Femur (tissue), 1 donor: Measurements from ENCODE around the gene SEPTIN10.

Experiments
- DNase-seq: peaks from one replicate; pipeline ENCODE4 v3.0.0-alpha.2; 2017

SEPTIN10 gene

DNA sequence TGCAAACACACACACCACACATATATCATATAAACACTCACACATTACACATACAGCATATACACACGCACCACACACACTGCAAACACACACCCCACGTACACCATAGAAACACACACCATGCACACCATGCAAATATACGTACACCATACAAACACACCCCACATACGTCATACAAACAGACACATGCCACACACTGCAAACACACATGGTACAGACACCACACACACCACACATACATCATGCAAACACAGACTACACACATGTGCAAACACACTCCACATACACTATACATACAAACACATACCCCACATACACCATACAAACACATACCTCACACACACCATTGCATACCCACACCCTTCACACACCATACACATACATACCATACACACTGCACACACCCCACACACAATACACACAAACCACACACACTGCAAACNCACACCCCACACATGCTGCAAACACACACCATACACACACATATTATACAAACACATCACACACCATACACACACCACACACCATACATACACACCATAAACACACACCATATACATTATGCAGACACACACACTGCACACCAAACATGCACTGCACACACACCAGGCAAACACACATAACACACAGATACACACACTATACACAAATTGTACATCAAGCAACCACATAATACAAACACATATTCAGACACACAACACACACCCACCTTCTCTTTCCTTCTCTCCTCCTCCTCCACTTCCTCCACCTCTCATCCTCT is 120.4 kb downstream of the SEPTIN10 start:
- DNase-seq, result no peak
